DND-41 (cell line): Measurements from ENCODE around the gene RNF213.

Experiments used
- ATAC-seq: fragments of 200-7000 bp; cut with Tn5 transposase; 3 replicates; pipeline ENCODE4 v1.9.1; 2021; ENCODE audit warnings: low read depth; ENCODE audit not compliant: insufficient read depth
- DNase-seq: peaks from one replicate; pipeline ENCODE4 v3.0.0-alpha.2; 2020
- H2AFZ ChIP-seq: 2 replicates; pipeline ENCODE4 v1.6.0; 2012; ENCODE audit warnings: low read depth, low read length
- H3K27ac ChIP-seq: 2 replicates; pipeline ENCODE4 v1.5.1; 2012; ENCODE audit warnings: low read length, inconsistent platforms
- H3K27me3 ChIP-seq: fragments of 200-600 bp; sonication (generic); 2 replicates; pipeline ENCODE4 v1.6.0; 2012; ENCODE audit warnings: low read length, mild to moderate bottlenecking, inconsistent platforms; ENCODE audit not compliant: insufficient read depth, poor library complexity
- H3K36me3 ChIP-seq: 2 replicates; pipeline ENCODE4 v1.5.1; 2012; ENCODE audit warnings: low read length, inconsistent platforms; ENCODE audit not compliant: insufficient read depth
- H3K4me1 ChIP-seq: 2 replicates; pipeline ENCODE4 v1.5.1; 2012; ENCODE audit warnings: mild to moderate bottlenecking, low read length; ENCODE audit not compliant: insufficient read depth
- H3K4me2 ChIP-seq: 2 replicates; pipeline ENCODE4 v1.6.0; 2012; ENCODE audit warnings: mild to moderate bottlenecking, moderate library complexity, low read length, inconsistent platforms; ENCODE audit not compliant: insufficient read depth
- H3K4me3 ChIP-seq, 2 experiments: fragments of 200-600 bp in 1 of 2; shearing (Covaris generic) in 1 of 2; 2 replicates each; pipeline ENCODE4 v1.5.1; 2012 to 2016; ENCODE audit warnings: inconsistent platforms in 2 of 2, low read length in 2 of 2, mild to moderate bottlenecking in 2 of 2, low read depth in 1 of 2, moderate library complexity in 1 of 2
- H3K79me2 ChIP-seq: 2 replicates; pipeline ENCODE4 v1.6.0; 2012; ENCODE audit warnings: low read length, inconsistent platforms; ENCODE audit not compliant: insufficient read depth
- H3K9ac ChIP-seq: 2 replicates; pipeline ENCODE4 v1.6.0; 2012; ENCODE audit warnings: low read depth, mild to moderate bottlenecking, inconsistent platforms, low read length, moderate library complexity
- H3K9me3 ChIP-seq: 2 replicates; pipeline ENCODE4 v1.5.1; 2012; ENCODE audit warnings: low read length, moderate library complexity, mild to moderate bottlenecking, inconsistent platforms; ENCODE audit not compliant: insufficient read depth, severe bottlenecking
- H4K20me1 ChIP-seq: 2 replicates; pipeline ENCODE4 v1.6.0; 2012; ENCODE audit warnings: low read length; ENCODE audit not compliant: insufficient read depth
- EZH2 ChIP-seq: IDR thresholded peaks from 3 replicates; pipeline ENCODE4 v1.6.1; 2012; ENCODE audit warnings: borderline replicate concordance, low read depth, mild to moderate bottlenecking, moderate library complexity, low read length, inconsistent platforms; ENCODE audit not compliant: severe bottlenecking
- TF ChIP-seq, protein P1 (sequence below): IDR thresholded peaks from 2 replicates; pipeline ENCODE4 v1.5.1; 2012; ENCODE audit warnings: borderline replicate concordance, low read length, moderate library complexity, mild to moderate bottlenecking; ENCODE audit not compliant: poor library complexity, severe bottlenecking; ENCODE audit errors: extremely low read depth

The RNF213 gene

GRCh38 chr17:80281516-80281915, 20.9 kb downstream of the RNF213 start:
- Histone ChIP-seq H3K27me3 (no peaks in the 10 kb centered on the region), H3K9me3 (no peaks in the 10 kb centered on the region), H3K79me2 (peaks cover 47% of the 10 kb centered on the region), H3K4me1 (no peaks in the 10 kb centered on the region), H3K4me2 (no peak overlapping the region), H3K27ac (no peak overlapping the region), H2AFZ (no peak overlapping the region), H3K36me3 (peaks cover 61% of the 10 kb centered on the region), H4K20me1 (peaks cover 49% of the 10 kb centered on the region), H3K9ac (no peak overlapping the region), H3K4me3 (no peak overlapping the region)
- DNase-seq: no peak
- TF ChIP-seq, protein P1, sequence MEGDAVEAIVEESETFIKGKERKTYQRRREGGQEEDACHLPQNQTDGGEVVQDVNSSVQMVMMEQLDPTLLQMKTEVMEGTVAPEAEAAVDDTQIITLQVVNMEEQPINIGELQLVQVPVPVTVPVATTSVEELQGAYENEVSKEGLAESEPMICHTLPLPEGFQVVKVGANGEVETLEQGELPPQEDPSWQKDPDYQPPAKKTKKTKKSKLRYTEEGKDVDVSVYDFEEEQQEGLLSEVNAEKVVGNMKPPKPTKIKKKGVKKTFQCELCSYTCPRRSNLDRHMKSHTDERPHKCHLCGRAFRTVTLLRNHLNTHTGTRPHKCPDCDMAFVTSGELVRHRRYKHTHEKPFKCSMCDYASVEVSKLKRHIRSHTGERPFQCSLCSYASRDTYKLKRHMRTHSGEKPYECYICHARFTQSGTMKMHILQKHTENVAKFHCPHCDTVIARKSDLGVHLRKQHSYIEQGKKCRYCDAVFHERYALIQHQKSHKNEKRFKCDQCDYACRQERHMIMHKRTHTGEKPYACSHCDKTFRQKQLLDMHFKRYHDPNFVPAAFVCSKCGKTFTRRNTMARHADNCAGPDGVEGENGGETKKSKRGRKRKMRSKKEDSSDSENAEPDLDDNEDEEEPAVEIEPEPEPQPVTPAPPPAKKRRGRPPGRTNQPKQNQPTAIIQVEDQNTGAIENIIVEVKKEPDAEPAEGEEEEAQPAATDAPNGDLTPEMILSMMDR: no peak
- no peak for TF ChIP-seq EZH2
- no peak; the same call in 2 of the 3 replicates for ATAC-seq

DNA sequence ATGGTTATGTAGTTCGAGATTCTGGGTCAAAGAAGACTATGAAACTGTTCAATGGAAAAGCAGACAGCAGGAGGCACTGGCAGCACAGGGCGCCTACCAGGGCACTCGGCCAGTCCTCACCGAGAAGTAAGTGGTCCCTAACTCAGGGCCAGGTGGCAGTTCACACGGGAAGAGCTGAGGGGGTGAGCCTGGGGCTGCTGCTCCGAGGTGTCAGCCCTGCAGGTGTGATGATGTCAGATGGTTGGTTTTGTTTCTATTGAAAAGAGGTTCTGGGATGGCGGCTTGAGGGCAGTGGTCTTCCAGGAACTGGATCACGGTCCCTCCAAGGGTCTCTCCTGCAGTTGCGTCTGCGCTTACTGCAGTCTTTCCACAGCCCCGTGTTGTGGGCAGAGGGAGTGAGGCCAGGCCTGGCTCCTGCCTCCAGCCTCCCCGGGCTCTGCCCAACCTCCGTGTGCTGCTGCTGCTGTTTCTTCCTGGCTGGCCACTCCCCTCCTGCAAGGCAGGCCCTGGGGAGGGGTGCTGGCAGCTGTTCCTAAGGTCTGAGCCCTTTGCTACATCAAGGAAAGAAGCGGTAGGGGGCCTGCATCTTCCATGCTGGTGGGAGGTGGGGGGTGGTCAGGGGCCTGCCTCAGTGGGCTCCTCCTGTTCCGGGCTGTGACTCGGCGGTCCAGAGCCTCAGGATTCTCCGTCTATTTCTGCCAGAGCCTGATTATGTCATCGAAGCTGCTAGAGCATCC, 22.6 kb downstream of the RNF213 start:
- no peak overlapping the region for H3K4me3 ChIP-seq
- ATAC-seq: no peak; the same call in 2 of the 3 replicates
- peaks cover 66% of the 10 kb centered on the region for H3K36me3 ChIP-seq
- H3K9me3 ChIP-seq: no peaks in the 10 kb centered on the region
- H2AFZ ChIP-seq: no peak overlapping the region
- peaks cover 53% of the 10 kb centered on the region for H4K20me1 ChIP-seq
- no peak for DNase-seq
- peaks cover 41% of the 10 kb centered on the region for H3K79me2 ChIP-seq
- no peaks in the 10 kb centered on the region for H3K4me1 ChIP-seq
- TF ChIP-seq, protein P1: no peak
- TF ChIP-seq EZH2: no peak
- no peaks in the 10 kb centered on the region for H3K27me3 ChIP-seq
- H3K27ac ChIP-seq: no peak overlapping the region
- no peak overlapping the region for H3K4me2 ChIP-seq
- H3K9ac ChIP-seq: no peak overlapping the region

DNA sequence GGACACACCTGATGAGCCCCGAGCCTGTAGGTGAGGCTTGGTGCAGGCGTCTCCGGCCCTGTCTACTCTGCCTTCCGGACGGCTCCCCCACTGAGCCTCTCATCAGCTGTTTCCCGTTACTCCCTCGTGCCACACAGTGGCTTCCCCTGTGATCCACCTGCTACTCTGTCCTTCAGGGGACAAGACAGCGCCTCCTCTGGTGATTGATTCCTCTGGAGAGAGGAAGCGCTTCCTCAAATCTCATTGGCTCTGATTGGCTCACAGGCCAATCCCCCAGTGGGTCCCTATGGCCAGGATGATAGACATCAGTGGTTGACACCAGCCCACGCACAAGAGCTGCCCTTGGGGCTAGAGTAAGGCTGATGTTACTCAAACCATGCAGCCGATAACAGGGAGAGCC, 24.0 kb downstream of the RNF213 start:
- Histone ChIP-seq H4K20me1 (peaks cover 44% of the 10 kb centered on the region), H3K27ac (no peak overlapping the region), H3K9ac (no peak overlapping the region), H3K4me1 (no peaks in the 10 kb centered on the region), H3K4me3 (no peak overlapping the region), H3K79me2 (peaks cover 34% of the 10 kb centered on the region), H3K36me3 (peaks cover 68% of the 10 kb centered on the region), H3K27me3 (no peaks in the 10 kb centered on the region), H3K9me3 (no peaks in the 10 kb centered on the region), H3K4me2 (no peak overlapping the region), H2AFZ (no peak overlapping the region)
- ATAC-seq (peak; percentile 25; the same call in 1 of the 3 replicates), DNase-seq (no peak)
- TF ChIP-seq, protein P1: peak; percentile 21
- TF ChIP-seq EZH2: no peak
